ENCODE data around the gene TBX4.

The TBX4 gene

DNA sequence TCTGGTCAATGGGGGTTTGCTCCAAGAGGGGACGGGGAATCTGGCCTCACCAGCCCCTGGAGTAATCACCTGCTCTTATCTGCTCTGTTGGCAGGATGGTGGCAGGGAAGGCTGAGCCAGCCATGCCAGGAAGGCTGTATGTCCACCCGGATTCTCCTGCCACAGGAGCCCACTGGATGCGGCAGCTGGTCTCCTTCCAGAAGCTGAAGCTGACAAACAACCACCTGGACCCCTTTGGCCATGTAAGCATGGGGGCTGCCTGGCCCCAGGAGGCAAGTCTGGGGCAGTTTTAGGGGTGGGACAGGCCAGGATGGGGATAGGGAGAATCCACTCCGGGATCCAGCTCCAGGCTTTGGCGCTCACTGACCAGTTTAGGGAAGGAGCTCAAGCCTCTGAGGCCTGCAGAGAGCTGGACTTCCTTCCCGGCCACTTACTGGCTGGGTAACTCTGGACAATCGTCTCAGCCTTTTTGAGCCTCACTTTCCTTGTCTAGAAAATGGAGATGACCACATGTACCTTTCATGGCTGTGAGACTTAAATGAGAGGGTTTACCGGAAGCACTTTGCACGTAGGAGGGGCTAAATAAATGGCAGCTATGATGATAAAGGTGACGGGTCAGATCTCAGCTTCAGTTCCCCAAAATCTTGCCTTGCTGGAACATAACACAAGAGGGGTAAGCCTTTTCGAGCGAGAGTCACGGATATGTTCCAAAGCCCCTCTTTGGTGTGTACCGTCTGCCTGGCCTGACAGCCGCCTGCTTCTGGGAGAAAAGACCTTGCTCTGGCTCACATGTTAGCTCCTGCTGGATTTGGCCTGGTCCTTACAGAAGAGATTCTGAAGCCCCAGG is 15.4 kb downstream of the TBX4 start:
- DNase-seq = no peak

DNA sequence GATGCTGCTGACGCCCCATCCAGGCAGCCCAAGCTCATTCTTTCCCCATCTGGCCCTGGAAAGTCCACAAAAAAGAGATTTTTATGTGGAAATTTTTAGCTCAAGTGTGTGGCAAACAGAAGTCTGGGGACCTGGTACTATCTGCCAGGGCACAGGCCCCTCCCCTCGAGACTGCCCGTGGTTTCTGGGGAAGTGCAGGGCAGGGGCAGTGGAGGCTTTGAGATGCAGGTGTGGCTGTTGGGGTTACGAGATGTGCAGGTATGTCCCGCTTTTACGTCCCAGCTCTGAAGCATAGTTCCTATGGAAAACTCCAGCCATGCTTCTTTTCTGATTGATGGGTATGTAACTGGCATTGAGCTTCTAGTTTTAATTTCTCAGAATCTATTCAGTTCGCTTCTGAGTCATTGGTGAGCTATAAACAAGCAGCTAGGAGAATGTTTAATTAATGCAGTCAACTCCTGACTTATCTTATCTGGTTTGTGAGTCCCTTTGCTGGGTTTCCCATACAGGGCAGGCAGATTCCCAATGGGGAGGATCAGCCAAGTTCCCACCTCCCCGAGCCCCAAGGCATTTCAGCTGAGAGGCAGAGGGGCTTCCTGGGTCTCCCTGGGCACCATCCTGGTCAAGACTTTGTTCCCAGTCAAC is 16.2 kb downstream of the TBX4 start:
- no peak for DNase-seq

DNA sequence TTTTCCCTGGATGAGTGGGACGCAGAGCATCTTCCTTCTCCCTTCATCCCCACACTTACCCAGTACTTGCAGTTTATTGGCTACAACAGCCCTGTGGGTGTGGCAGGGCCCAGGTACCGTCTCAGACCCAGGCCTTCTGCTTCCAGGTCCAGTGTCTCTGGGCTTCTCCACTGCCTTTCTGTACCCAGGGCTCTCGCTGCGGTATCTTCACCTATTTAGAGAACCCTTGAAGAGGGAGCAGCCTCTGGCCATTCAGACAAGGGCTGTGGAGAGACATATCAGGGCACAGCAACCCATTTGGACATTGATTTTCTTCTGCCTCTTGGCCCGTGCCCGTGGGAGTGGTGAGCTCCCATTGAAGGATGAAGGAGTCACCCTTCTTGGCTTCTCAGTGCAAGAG is 17.3 kb downstream of the TBX4 start:
- DNase-seq = no peak

DNA sequence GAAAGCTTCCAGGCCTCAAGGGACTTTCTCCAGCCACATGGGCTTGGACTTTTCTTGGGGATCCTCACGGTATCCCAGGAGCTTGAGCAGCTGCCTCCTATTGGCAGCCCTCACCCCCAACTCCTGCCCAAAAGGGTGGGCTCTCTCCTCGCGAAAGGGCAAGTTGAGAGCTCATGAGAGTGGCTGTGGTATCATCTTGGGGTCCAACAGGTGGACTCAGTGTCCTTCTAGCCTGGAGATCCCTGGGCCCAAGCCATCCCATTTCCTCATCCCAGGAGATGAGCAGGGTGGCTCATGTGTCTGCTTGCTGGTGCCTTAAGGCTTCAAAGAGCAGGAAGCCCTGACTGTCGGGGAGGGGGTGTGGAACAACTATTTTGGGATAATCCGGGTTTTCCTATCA is 17.7 kb downstream of the TBX4 start:
- no peak for DNase-seq

DNA sequence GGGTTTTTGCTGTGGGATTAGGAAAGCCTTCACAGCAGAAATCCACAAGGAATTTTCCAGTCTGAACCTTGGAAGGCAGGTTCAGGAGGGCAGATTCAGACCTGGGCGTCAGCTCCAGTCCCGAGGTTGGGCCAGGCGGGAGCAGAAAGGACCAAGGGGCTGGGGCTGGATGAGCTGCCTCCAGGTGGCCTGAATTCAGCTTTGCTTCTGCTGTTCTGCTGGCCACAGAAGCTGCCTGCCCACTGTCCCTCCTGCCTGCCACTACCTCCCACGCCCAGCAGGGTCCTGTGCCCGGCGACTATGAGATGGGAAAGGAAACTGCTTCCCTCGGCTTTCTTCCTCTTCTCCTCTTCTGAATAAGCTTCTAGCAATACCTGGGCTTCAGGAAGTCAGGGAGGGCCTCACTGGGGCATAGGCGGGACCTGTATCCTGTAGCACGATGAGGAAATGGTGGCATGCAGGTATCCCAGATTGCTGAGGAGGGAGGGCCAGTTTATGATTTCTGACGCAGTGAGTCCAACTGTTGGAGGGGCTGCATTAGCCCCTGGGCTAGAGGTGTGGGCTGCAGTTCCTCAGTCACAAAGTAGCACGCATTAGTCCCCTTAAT is 18.4 kb downstream of the TBX4 start:
- DNase-seq = no peak

DNA sequence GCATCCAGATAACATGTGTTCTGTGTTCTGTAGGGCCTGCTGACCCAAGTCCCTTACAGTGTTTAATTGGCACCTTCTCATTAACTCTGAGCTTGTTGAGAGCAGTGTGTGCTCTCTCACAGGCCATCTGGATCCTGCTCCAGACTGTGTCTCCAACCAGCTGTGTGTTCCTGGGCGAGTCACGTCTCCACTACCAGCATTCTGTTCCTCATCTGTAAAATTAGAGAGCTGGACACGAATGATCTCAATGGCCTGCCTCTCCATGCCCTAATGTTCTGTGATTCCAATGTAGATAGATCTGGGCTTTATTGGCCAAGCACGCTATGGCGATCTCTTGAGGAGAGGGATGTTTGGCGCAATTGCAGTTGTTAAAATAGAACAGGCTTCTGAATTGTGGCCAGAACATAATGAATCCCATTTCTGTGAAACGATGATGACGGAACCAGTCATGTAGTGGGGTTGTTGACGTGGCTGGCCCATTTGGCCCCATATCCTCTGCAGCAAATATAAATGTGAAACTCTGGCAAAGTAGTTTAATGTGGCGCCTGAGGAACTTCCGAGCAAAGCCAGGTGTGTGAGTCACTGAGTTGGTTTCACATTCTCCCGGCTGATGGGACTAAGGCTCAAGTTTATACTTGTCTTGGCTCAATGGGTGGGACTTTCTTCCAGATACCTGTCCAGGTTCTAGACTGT is 22.2 kb downstream of the TBX4 start:
- DNase-seq = no peak

DNA sequence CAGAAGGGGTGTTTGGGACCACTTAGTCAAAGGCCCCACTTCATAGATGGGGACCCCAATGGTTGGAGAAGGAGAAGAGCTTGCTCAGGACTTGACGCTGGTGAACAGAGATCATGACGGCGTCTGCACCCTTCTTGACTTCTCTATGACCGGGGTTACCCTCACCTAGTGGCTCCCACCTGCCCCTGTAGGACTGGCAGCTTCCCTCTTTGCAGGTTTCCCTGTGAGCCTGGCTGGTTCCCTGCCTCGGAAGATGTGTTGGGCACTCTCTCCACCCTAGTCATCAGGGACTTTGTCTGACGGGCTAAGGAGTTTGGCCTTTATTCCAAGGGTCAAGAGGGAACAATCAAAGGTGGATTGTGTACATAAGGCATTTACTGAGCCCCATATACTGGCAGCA is 22.7 kb downstream of the TBX4 start:
- DNase-seq = no peak

DNA sequence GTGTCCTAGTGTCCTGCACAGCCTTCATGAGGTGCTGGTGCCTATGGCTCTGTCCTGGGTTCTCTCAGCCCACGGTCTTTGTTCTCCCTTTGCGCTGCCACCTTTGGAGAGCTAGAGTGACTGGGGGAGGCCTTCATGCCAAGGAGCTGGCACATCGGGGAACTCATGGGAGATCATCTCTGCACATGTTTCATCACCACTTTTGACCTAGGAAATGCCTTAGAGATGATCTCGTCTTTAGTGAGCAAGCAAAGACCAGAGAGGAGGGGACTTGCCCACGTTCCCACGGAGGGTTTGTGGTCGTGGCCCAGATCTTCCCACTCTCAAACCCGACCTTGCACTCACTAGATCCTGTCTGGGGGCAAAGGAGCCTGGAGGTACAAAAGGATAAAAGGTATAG is 23.5 kb downstream of the TBX4 start:
- no peak for DNase-seq

DNA sequence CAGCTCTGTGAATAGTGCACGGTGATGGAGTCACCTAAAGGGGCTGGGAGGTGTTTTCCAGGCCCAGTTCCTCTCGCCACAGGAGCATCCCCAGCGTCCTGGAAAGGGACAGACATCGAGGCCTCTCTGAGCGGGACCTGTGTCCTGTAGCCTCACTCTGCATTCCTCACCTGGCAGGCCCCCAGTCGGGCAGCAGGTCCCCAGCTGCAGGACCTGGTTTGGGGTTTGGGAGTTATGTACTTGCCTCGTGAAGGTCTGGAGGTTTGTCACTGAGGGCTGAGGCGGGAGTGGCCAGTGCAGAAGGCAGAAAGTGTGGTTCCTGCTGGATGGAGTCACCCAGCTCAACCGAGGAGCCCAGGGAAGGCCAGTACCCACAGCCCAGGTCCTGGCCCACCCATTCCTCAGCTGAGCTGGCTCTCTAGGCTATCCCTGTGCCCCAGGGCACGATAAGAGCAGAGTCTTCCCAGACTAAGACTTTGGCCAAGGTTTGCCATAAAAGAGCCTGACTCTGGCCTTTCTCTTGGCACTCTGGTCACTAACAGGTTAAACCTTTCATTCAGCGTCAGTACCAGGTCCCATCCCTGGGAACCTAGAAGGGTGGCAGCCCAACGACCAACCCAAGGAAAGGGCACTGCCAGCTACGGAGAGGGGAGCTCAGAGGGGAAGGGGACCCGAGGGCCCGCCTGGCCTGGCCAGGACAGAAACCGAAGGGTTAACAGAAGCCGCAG is 24.4 kb downstream of the TBX4 start:
- no peak for DNase-seq

DNA sequence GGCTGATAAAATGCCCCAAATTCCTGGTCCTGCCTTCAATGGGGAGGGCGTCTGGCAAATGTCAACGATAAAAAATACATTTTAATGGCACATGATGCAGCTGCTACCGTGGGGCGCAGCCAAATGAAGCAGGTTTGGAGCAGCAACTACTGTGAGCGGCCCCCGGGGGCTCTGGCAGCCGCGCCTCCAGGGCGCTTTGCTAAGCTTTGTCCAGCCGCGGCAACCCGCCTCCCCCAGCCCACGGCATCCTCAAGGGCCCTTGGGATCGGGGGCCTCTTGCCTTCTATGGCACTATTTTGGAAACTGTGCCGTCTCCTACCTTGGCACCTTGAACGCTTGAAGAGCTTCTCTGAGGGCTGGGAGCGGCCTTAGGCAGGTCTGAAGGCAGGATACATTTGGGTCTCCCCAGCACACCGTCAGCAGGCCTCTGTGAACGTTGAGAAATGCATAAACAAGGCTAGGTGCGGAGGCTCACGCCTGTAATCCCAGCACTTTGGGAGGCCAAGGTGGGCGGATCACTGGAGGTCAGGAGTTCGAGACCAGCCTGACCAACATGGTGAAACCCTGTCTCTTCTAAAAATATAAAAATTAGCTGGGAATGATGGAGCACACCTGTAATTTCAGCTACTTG is 25.1 kb downstream of the TBX4 start:
- DNase-seq = no peak

DNA sequence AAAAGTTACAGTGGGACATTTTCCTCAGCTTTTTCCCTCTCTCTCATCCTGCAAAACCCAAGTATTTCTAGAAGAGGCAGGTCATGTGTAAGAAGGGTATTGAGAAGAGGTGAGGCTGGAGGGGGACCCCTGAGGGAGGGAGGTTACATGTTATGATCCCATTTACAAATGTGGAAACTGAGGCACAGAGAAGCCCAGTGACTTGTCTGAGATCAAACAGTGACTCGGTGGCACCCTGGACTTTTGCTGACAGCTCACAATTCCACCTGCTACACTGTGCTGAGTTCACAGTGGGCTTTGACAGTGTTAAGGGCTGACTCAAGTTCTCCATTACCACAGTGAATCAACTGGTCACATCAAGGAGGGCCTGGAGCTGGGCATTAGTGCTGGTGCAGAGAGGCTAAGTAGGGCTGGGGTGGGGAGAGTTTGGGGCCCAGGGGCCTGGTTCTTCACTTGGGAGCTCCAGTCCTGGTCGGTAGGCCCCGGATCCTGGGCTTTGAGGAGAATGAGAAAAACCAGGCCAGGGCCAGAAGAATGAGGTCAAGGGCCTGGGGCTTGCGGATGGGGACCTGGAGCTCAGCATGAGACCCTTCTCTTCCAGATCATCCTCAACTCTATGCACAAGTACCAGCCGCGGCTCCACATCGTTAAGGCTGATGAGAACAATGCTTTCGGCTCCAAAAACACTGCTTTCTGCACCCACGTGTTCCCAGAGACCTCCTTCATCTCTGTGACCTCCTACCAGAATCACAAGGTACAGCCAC is 26.0 kb downstream of the TBX4 start:
- no peak for DNase-seq

DNA sequence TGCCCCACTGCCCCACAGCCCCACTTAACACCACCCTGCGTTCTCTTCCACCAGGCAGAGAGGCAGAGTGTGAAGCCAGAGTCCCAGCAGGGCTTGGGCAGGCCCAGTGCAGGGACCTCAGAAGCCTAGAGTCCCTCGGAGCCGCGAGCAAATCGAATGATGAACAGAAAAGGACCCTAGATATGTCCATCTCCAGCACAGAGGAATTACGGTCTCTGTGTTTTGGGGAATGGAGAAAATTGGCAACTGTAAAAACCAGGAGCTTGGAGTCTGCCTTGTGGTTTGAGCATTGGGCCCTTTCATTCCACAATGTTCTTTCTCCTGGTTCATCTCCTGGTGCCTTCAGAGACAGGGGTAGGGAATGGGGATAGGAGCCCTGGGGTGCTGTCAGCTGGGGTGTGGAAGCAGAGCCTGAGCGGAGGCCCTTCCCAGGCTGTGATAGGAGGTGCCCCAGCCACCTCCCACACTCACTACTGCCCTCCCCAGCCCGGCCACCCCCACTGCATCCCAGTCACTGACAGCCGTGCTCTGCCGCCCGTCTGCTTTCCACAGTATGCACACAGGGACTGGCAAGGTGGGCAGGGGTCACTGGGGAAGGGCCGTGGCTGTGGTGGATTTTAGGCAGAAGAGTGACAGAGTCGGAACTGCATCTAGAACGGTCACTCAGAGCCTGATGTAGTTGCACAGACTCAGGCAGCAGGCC is 26.7 kb downstream of the TBX4 start:
- no peak for DNase-seq

DNA sequence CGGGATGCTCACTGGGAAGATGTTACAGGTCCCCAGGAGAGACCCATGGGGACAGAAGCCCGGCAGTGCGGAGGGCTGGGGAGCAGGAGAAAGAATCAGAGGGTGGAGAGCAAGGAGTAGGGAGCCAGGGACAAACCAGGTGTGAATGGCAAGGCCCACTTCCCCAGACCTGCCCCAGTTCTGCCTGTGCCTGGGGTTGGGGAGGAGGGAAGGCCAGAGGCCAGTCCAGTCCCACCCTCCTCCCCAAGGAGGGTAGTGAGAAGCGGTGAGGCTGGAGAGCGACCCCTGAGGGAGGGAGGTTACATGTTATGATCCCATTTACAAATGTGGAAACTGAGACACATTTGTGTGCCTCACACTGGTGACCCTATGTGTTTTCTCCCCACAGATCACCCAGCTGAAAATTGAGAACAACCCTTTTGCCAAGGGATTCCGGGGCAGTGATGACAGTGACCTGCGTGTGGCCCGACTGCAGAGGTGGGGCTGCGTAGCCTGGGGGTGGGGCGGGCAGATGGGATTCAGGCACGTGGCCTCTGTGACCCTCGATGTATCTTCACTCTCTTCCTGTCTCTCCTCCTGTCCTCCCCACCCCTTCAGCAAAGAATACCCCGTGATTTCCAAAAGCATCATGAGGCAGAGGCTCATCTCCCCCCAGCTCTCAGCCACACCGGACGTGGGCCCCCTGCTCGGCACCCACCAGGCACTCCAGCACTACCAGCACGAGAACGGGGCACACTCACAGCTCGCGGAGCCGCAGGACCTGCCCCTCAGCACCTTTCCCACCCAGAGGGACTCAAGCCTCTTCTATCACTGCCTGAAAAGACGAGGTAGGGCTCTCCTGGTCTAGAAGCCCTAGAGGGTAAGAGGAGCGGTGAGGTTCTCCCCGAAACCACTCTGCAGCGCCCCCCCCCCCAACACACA is 27.5 kb downstream of the TBX4 start:
- no peak for DNase-seq

DNA sequence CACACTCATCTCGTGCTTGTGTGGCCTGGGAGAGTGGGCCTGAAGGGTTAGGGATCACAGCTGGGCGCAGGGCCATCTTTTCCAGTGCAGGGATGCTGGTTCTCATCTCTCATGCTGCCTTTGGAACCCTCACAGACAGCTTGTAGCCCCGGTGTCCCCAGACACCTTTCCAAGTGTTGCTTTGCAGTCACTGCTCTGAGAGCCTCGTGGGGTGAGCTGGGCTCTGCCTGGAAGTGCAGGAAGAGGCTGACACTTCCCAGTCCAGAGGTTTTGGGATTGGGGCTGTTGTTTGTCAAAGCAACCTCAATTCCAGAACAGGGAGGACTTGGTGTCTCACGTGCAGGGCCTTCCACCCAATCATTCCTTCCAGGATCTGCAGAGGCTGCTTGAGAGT is 28.2 kb downstream of the TBX4 start:
- DNase-seq = no peak

DNA sequence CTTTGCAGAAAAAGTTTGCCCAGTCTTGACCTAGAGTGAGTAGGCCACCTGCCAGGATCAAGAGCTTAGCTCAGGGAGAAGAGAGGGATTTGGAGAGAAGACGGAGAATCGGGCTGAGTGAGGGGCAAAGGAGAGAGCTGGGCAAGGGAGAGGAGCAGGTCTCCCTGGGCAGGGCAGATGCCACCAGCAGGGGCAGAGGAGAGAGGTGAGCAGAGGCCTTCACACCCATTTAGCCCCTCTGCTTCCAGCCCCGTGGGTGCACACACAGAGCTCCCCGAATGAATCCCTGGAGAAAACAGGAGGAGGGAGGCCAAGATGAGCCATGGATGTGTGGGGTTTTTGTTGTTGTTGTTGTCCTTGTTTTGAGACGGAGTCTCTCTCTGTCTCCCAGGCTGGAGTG is 29.2 kb downstream of the TBX4 start:
- DNase-seq = no peak

DNA sequence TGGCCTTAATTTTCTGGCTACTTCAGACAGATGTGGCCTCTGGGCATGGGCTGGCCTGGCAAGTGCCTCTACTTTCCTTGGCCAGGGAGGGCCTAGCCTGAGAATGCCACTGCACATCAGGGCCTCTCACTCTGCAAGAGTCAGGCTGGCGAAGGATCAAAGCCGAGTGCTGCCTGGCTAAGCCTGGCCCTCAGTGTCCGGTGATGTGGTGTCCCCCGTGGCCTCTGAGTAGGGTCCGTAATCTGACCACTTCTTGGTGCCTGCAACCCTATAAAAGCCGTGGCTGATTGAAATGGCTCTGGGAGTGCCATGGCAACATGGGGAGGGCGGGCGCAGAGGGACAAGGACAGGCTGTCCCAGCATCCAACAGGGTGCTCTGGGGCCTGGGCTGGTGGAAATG is 30.2 kb downstream of the TBX4 start:
- no peak for DNase-seq

DNA sequence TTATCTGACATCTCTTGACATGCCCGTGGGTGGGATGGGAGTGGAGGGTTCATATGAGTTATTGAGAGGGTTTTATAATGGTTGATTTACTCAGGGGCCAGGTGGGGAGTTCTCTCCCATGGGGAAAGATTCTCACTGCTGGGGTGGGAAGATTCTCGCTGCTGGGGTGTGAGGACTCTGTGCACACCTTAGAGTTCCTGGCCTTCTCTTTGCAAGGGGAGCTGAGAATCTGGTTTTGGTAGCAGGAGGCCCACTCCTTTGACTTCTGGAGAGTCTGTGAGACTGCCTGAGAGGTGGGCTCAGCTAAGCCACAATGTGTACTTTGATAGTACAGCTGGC is 31.5 kb downstream of the TBX4 start:
- DNase-seq = no peak

DNA sequence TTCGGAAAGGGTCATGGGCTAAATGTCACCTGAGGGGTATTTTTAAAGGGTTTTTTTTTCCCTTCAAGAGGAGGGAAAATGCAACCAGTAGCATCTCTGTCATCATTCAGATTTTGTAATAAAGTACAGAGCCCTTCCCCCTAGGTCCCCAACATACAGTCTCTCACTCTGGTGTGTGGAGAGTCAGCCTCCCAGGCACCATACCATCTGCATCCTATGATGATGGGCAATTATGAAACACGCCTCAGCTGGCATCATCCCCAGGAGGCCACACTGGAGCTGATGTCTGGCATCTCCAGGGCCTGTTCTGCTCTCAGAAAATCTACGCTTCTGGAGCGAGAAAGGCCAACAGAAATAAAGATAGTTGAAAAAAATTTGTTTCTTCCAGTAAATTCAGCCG is 32.0 kb downstream of the TBX4 start:
- no peak for DNase-seq

DNA sequence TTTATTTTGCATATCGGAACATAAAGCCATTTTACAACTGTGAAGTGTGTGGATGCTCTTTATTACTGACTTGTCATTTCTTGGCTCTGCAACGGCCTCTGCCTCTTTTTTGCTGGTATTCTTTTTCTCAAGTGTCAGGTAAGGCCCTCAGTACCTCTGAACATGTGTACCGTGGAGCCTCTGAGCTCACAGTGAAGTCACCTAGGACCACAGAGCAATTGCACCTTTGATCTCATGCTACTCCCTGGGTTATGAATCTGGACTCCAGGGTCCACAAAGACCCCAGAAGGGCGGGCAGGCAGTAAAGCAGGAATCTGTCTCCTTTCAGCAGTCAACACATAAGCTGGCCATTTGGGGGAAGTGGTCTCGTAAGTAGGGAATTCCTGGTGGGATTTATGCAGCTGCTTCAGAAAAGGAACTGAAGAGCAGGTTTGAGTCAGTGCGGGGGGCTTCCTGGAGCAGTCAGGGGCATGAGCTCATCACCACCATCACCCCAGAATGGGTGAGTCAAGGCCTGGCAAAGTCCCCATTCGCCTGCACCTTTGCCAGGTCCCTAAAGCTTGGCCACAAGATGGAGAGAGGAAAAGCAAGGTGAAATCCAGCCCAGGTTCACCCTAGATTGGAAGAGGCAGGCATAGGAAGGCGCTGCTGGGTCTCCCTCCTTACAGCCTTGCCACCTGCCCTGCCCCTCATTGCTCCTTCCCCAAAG is 33.0 kb downstream of the TBX4 start:
- DNase-seq = no peak
